Neural progenitor cell (in vitro differentiated cells): ENCODE measurements around the gene ZBTB20. TPM values are rescaled to one million over a fixed set of nuclear protein-coding genes. Genes with fewer than 3 reads are reported as not detected.

Experiments used
- DNase-seq: peaks from one replicate; pipeline ENCODE4 v3.0.0-alpha.2; 2016; ENCODE audit warnings: low spot score
- H2AFZ ChIP-seq: fragments of 200-600 bp; sonication (generic); replicated peaks from 2 replicates; pipeline ENCODE4 v1.6.1; 2016; ENCODE audit warnings: antibody characterized with exemption
- H3F3A ChIP-seq: fragments of 200-600 bp; sonication (generic); 2 replicates; pipeline ENCODE4 v1.6.1; 2016; ENCODE audit warnings: antibody characterized with exemption, low read depth
- H3K27ac ChIP-seq: fragments of 200-600 bp; sonication (generic); 2 replicates; pipeline ENCODE4 v1.5.1; 2016; ENCODE audit warnings: mild to moderate bottlenecking
- H3K27me3 ChIP-seq: fragments of 200-600 bp; sonication (generic); 2 replicates; pipeline ENCODE4 v1.6.1; 2016; ENCODE audit warnings: mild to moderate bottlenecking, moderate library complexity
- H3K36me3 ChIP-seq: fragments of 200-600 bp; sonication (generic); 2 replicates; pipeline ENCODE4 v1.5.1; 2016
- H3K4me1 ChIP-seq: fragments of 200-600 bp; sonication (generic); 2 replicates; pipeline ENCODE4 v1.6.1; 2016; ENCODE audit warnings: mixed run types
- H3K4me2 ChIP-seq: fragments of 200-600 bp; sonication (generic); 2 replicates; pipeline ENCODE4 v1.6.1; 2016
- H3K4me3 ChIP-seq: fragments of 200-600 bp; sonication (generic); 2 replicates; pipeline ENCODE4 v1.5.1; 2016
- H3K79me2 ChIP-seq: fragments of 200-600 bp; sonication (generic); 2 replicates; pipeline ENCODE4 v1.6.1; 2016; ENCODE audit warnings: low read depth
- H3K9ac ChIP-seq: fragments of 200-600 bp; sonication (generic); 2 replicates; pipeline ENCODE4 v1.6.1; 2016
- H3K9me3 ChIP-seq: fragments of 200-600 bp; sonication (generic); 2 replicates; pipeline ENCODE4 v1.5.1; 2016; ENCODE audit warnings: low read depth
- H4K20me1 ChIP-seq: fragments of 200-600 bp; sonication (generic); 2 replicates; pipeline ENCODE4 v1.6.1; 2016; ENCODE audit warnings: low read depth
- H3K27ac Mint-ChIP-seq: 3 replicates; pipeline ENCODE4 v1.8.0; 2021; ENCODE audit warnings: mixed read lengths
- H3K27me3 Mint-ChIP-seq: 2 replicates; pipeline ENCODE4 v1.8.0; 2022; ENCODE audit warnings: low read depth, mild to moderate bottlenecking, inconsistent platforms, moderate library complexity, mixed read lengths; ENCODE audit not compliant: insufficient read depth
- H3K36me3 Mint-ChIP-seq: 3 replicates; pipeline ENCODE4 v1.8.0; 2021; ENCODE audit warnings: mixed read lengths
- H3K4me1 Mint-ChIP-seq: 3 replicates; pipeline ENCODE4 v1.8.0; 2021; ENCODE audit warnings: mixed read lengths
- H3K4me3 Mint-ChIP-seq: 3 replicates; pipeline ENCODE4 v1.8.0; 2021; ENCODE audit warnings: mild to moderate bottlenecking, moderate library complexity, mixed read lengths
- H3K9me3 Mint-ChIP-seq: 3 replicates; pipeline ENCODE4 v1.8.0; 2020; ENCODE audit warnings: mixed read lengths
- CTCF ChIP-seq: fragments of 200-600 bp; sonication (generic); IDR thresholded peaks from 2 replicates; pipeline ENCODE4 v1.5.1; 2017; ENCODE audit warnings: antibody characterized with exemption, mild to moderate bottlenecking
- EZH2 ChIP-seq: fragments of 200-600 bp; sonication (generic); IDR thresholded peaks from 2 replicates; pipeline ENCODE4 v1.6.1; 2017; ENCODE audit warnings: antibody characterized with exemption, mild to moderate bottlenecking, moderate library complexity
- EZH2phosphoT487 ChIP-seq: fragments of 200-600 bp; sonication (generic); IDR thresholded peaks from 2 replicates; pipeline ENCODE4 v1.6.1; 2017; ENCODE audit warnings: antibody characterized with exemption
- total RNA-seq: library from RNA; depleted of rRNA; stranded (reverse); fragments of >200 nt; gene quantifications from 2 replicates; pipeline ENCODE4 v1.2.3, GENCODE V29; 2015; ENCODE audit warnings: low replicate concordance

Gene ZBTB20
- total RNA-seq, 1 donor from 2014 or later, result 1.9 TPM

GRCh38 chr3:114884213-114884923 is 262.7 kb downstream of the ZBTB20 start:
- peaks cover 2% of the 10 kb centered on the region for H3K36me3 Mint-ChIP-seq
- peaks cover 9% of the 10 kb centered on the region for H3K9me3 Mint-ChIP-seq
- TF ChIP-seq EZH2phosphoT487 (no peak), CTCF (no peak), EZH2 (no peak)
- Histone ChIP-seq H3K79me2 (no peaks in the 10 kb centered on the region), H3K36me3 (no peaks in the 10 kb centered on the region), H3K27ac (no peak overlapping the region), H3K9ac (no peak overlapping the region), H3F3A (no peaks in the 10 kb centered on the region), H3K4me3 (no peak overlapping the region), H3K4me2 (no peak overlapping the region), H3K27me3 (no peaks in the 10 kb centered on the region), H2AFZ (no peak overlapping the region), H4K20me1 (no peaks in the 10 kb centered on the region), H3K9me3 (no peaks in the 10 kb centered on the region), H3K4me1 (peaks cover 4% of the 10 kb centered on the region)
- DNase-seq, result no peak
- H3K4me1 Mint-ChIP-seq, result peaks cover 16% of the 10 kb centered on the region
- peaks cover 2% of the 10 kb centered on the region for H3K27me3 Mint-ChIP-seq
- H3K27ac Mint-ChIP-seq, result no peak overlapping the region
- no peak overlapping the region for H3K4me3 Mint-ChIP-seq

DNA sequence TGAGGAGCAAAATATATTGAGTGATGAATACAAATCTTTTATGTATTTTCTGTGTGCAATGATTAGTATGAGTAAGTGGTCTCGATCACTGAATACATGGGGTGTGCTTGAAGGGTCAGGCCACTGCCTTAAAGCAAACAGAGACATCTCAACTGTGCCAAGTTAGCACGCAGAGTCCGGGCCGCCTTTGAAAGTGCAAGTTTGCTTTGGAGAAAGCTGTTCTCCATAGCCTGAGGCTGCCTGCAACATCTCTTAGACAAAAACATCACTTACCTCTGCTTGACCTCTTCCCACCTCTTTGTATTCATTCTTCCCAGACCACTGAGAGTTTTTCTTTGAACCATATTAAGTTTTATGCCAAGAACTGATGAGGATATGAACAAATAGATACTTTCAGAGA is 267.0 kb downstream of the ZBTB20 start:
- H3K4me3 ChIP-seq, result no peak overlapping the region
- no peaks in the 10 kb centered on the region for H4K20me1 ChIP-seq
- no peaks in the 10 kb centered on the region for H3K27me3 ChIP-seq
- no peak overlapping the region for H3K27ac ChIP-seq
- H3K9ac ChIP-seq, result no peak overlapping the region
- Mint-ChIP-seq H3K4me3 (no peak overlapping the region), H3K27me3 (peaks cover 2% of the 10 kb centered on the region), H3K36me3 (peaks cover 2% of the 10 kb centered on the region), H3K4me1 (peaks cover 38% of the 10 kb centered on the region), H3K9me3 (peaks cover 9% of the 10 kb centered on the region), H3K27ac (no peak overlapping the region)
- H3K4me2 ChIP-seq, result no peak overlapping the region
- H3F3A ChIP-seq, result no peaks in the 10 kb centered on the region
- no peaks in the 10 kb centered on the region for H3K36me3 ChIP-seq
- peaks cover 11% of the 10 kb centered on the region for H3K4me1 ChIP-seq
- H3K9me3 ChIP-seq, result no peaks in the 10 kb centered on the region
- DNase-seq, result peak; percentile 19
- H3K79me2 ChIP-seq, result no peaks in the 10 kb centered on the region
- no peak overlapping the region for H2AFZ ChIP-seq
- no peak for TF ChIP-seq EZH2
- no peak for TF ChIP-seq CTCF
- TF ChIP-seq EZH2phosphoT487, result no peak

DNA sequence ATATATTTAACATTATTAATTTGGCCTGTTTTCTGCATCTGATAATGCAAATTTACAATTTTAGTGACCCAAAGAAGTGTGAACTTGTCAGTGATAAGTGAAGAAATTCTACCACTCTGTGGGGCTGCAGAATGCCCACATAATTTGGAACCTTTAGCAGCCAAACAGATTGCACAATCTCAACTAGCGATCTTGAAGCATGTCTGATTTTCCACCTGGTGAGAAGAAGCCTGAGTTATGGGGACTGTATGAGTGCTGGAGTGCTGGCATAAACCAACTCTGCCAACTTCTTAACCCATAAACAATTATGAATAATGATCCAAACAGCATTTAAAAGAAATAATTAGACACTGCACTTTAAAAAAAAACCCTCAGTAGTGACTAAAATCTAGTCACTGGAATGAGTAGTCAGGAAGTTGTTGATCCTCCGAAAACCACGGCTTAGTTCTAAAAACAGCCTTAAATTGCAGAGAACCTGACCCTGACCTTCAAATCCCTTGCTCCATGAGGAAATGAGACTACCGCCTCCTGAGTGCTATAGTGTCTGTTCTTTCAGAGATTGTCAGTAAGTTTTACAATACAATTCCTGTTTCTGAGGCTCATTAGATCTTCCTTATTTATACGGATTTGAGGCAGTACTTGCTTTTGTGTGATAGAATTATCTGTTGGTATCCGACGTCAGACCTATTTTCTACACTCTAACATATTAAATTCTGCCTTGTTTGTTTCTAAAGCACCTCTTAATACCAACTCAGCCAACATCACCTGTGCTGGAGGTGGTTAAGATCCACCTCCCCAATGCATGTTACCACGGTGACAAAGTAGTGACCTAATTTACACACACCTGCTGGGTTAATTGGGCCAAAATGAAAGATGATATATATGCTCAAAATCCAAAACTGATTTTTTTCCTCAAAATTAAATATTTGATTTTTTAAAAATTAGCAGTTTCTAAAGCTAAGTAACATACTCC is 267.7 kb downstream of the ZBTB20 start:
- DNase-seq, result no peak
- peaks cover 2% of the 10 kb centered on the region for H3K27me3 Mint-ChIP-seq
- H3K4me2 ChIP-seq, result no peak overlapping the region
- no peaks in the 10 kb centered on the region for H3K79me2 ChIP-seq
- no peaks in the 10 kb centered on the region for H4K20me1 ChIP-seq
- no peak overlapping the region for H3K27ac ChIP-seq
- peaks cover 38% of the 10 kb centered on the region for H3K4me1 Mint-ChIP-seq
- H3K9me3 Mint-ChIP-seq, result peaks cover 6% of the 10 kb centered on the region
- no peak overlapping the region for H3K4me3 Mint-ChIP-seq
- no peak overlapping the region for H3K9ac ChIP-seq
- no peaks in the 10 kb centered on the region for H3F3A ChIP-seq
- H3K4me1 ChIP-seq, result peaks cover 11% of the 10 kb centered on the region
- no peaks in the 10 kb centered on the region for H3K9me3 ChIP-seq
- no peaks in the 10 kb centered on the region for H3K36me3 ChIP-seq
- peaks cover 2% of the 10 kb centered on the region for H3K36me3 Mint-ChIP-seq
- no peak overlapping the region for H2AFZ ChIP-seq
- TF ChIP-seq CTCF, result no peak
- no peak for TF ChIP-seq EZH2phosphoT487
- TF ChIP-seq EZH2, result no peak
- no peak overlapping the region for H3K4me3 ChIP-seq
- peak overlapping the region; percentile 67 for H3K27ac Mint-ChIP-seq
- no peaks in the 10 kb centered on the region for H3K27me3 ChIP-seq
